ENCODE results near the gene GMEB1. TPM values are rescaled to one million over a fixed set of nuclear protein-coding genes. Genes with fewer than 3 reads are reported as not detected.
"Not testable (repeated sequence)": the region's sequence is repeated elsewhere in the genome, so short reads cannot be mapped to it uniquely, and the experiment has no call there.

The GMEB1 gene
- total and polyA plus RNA-seq, 5 donors = 2.9 to 7.7 (median 7.2) TPM

DNA sequence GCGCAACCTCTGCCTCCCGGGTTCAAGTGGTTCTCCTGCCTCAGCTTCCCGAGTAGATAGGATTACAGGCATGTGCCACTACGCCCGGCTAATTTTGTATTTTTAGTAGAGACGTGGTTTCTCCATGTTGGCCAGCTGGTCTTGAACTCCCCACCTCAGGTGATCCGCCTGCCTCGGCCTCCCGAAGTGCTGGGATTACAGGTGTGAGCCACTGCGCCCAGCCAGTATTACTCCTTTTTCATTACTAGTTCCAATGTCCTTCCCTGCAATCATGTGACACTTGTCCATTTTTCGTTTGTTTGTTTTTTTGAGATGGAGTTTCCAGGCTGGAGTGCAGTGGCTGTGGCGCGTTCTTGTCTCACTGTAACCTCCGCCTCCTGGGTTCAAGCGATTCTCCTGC lies 4.4 kb downstream of the GMEB1 start:
- H3K27ac ChIP-seq (ENCODE audit: low read length); H3K9me3 ChIP-seq (ENCODE audit: control insufficient read depth, low read length); DNase-seq; H3K27me3 ChIP-seq (ENCODE audit: control insufficient read depth, insufficient read depth); H3K4me3 ChIP-seq (ENCODE audit: low read length); intact Hi-C loops (cut with DNase I); ATAC-seq; H3K4me1 ChIP-seq (ENCODE audit: control insufficient read depth, insufficient read depth, low read length): not testable (repeated sequence)
- WGBS = 95% methylated on average over 15 of the region's 15 CpGs

DNA sequence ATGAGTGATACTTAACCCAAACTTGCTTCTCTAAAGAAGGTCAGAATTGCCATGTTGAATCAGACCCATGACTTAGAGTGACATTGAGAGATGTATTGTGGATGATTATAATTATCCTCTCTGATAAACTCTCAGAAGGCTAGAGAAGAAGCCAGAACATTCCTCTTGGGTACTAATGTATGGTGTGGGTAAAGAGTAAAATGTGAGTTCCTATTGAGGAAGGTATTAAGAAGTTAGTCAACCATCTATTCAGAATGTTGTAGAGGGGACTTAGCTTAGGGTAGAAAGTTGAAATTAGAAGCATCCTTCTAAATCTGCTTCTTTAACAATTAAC lies 7.3 kb downstream of the GMEB1 start:
- no peak overlapping the region for H3K4me3 ChIP-seq (ENCODE audit: low read length)
- H3K27ac ChIP-seq (ENCODE audit: low read length) = no peak overlapping the region
- intact Hi-C loops (cut with DNase I) = no loop called here

DNA sequence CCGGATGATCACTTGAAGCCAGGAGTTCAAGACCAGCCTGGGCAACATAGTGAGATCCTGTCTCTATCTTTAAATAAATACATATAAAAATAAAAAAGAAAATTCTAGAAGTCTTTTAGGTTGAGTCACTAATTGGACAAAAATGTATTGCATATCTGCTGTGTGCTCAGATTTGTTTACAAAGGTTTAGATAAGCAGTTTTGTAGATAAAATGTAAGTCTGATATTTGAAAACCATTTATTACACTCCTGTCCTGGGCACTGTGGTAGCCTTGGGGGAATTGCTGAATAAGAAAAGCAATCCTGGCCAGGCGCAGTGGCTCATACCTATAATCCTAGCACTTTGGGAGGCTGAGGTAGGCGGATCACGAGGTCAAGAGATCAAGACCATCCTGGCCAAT lies 11.6 kb downstream of the GMEB1 start:
- Histone ChIP-seq H3K4me3 (ENCODE audit: low read length) (no peak overlapping the region), H3K9me3 (ENCODE audit: control insufficient read depth, low read length) (no peaks in the 10 kb centered on the region), H3K4me1 (ENCODE audit: control insufficient read depth, insufficient read depth, low read length) (no peaks in the 10 kb centered on the region), H3K27ac (ENCODE audit: low read length) (no peak overlapping the region), H3K27me3 (ENCODE audit: control insufficient read depth, insufficient read depth) (no peaks in the 10 kb centered on the region)
- DNase-seq (no peak), ATAC-seq (no peak)
- intact Hi-C loops (cut with DNase I) = no loop called here
- WGBS = 96% methylated on average over 4 of the region's 4 CpGs

More for the DNA sequence above, 7.3 kb downstream of the GMEB1 start:
- Histone ChIP-seq H3K9me3 (ENCODE audit: control insufficient read depth, low read length) (no peaks in the 10 kb centered on the region), H3K4me1 (ENCODE audit: control insufficient read depth, insufficient read depth, low read length) (no peaks in the 10 kb centered on the region), H3K27me3 (ENCODE audit: control insufficient read depth, insufficient read depth) (no peaks in the 10 kb centered on the region)
- DNase-seq (no peak), ATAC-seq (no peak)

DNA sequence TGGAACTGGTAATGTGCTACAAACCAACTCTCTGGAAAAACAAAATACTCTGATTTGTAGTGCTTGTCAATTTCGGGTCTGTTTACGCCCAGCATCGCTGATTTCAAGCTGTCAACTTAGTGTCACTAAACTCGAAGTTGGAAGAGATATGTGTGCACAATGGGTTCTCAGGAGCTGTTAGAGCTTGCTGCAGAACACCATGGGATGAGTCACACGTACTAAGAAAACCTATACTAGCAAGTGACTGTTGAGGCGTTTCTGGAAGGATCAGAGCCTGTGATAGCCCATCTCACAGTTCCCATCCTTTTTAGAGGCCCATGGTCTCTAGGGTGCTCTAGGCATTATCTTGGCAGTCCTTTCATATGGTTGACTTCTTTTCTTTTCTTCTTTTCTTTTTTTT lies 14.3 kb downstream of the GMEB1 start:
- ATAC-seq = no peak
- Histone ChIP-seq H3K4me1 (ENCODE audit: control insufficient read depth, insufficient read depth, low read length) (no peaks in the 10 kb centered on the region), H3K27ac (ENCODE audit: low read length) (no peak overlapping the region), H3K4me3 (ENCODE audit: low read length) (no peak overlapping the region), H3K27me3 (ENCODE audit: control insufficient read depth, insufficient read depth) (no peaks in the 10 kb centered on the region), H3K9me3 (ENCODE audit: control insufficient read depth, low read length) (no peaks in the 10 kb centered on the region)
- intact Hi-C loops (cut with DNase I) = no loop called here
- 89% methylated on average over 6 of the region's 6 CpGs for WGBS
- no peak for DNase-seq

DNA sequence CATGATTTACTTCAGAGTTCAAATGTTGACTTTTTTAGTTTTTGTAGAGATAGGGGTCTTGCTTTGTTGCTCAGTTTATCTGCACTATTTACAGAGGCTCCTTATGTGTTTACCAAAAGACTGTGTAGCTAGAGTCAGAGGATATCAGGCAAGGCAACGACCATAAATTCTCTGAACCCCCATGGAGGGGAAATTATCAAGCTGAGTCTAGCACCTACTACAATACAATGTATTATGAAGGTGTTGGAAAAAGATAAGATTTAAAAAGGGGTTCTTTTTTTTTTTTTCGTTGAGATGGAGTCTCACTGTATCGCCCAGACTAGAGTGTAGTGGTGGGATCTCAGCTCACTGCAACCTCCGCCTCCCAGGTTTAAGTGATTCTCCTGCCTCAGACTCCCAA lies 16.4 kb downstream of the GMEB1 start:
- intact Hi-C loops (cut with DNase I) = no loop called here
- no peaks in the 10 kb centered on the region for H3K4me1 ChIP-seq (ENCODE audit: control insufficient read depth, insufficient read depth, low read length)
- H3K4me3 ChIP-seq (ENCODE audit: low read length) = no peak overlapping the region
- no peak for DNase-seq
- H3K27me3 ChIP-seq (ENCODE audit: control insufficient read depth, insufficient read depth) = no peaks in the 10 kb centered on the region
- WGBS = 81% methylated on average over 4 of the region's 4 CpGs
- H3K9me3 ChIP-seq (ENCODE audit: control insufficient read depth, low read length) = no peaks in the 10 kb centered on the region
- ATAC-seq = no peak
- no peak overlapping the region for H3K27ac ChIP-seq (ENCODE audit: low read length)

DNA sequence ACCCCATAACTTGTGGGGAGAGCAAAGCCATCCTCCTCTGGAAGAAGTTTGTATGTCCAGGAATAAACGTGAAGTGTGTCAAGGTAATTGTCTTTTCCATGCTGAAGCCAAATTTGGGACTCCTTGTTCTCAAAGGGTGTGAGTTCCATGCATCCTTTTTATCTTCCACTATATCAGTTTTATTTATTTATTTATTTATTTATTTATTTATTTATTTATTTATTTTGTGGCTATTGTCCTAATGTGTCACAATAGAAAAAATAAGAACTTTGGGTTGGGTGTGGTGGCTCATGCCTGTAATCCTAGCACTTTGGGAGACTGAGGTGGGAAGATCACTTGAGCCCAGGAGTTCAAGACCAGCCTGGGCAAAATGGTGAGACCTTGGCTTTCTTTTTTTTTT lies 23.0 kb downstream of the GMEB1 start:
- H3K27me3 ChIP-seq (ENCODE audit: control insufficient read depth, insufficient read depth); H3K27ac ChIP-seq (ENCODE audit: low read length); ATAC-seq; H3K4me3 ChIP-seq (ENCODE audit: low read length); H3K4me1 ChIP-seq (ENCODE audit: control insufficient read depth, insufficient read depth, low read length); H3K9me3 ChIP-seq (ENCODE audit: control insufficient read depth, low read length); DNase-seq; intact Hi-C loops (cut with DNase I): not testable (repeated sequence)
- 86% methylated on average over 1 of the region's 1 CpG for WGBS

DNA sequence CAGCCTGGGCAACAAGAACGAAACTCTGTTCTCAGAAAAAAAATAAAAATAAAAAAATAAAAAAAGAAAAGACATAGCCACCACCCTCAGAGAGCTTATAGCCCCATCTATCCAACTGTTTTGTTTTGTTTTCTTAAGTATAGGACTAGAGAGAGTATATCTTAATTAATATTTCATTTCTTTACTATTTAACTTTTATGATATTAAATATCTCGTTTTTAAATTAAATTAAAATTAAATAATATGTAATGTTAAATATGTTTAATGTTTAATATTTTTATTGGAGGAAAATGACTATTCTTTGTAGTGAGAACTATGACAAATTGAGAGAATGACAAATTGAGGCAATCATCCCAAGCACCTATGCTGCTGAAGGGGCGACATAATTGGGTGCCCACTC lies 35.0 kb downstream of the GMEB1 start:
- Histone ChIP-seq H3K4me3 (ENCODE audit: low read length) (no peak overlapping the region), H3K4me1 (ENCODE audit: control insufficient read depth, insufficient read depth, low read length) (no peaks in the 10 kb centered on the region), H3K9me3 (ENCODE audit: control insufficient read depth, low read length) (no peaks in the 10 kb centered on the region), H3K27me3 (ENCODE audit: control insufficient read depth, insufficient read depth) (no peaks in the 10 kb centered on the region), H3K27ac (ENCODE audit: low read length) (no peak overlapping the region)
- DNase-seq (no peak), ATAC-seq (no peak)
- 92% methylated on average over 3 of the region's 3 CpGs for WGBS
- intact Hi-C loops (cut with DNase I) = no loop called here

DNA sequence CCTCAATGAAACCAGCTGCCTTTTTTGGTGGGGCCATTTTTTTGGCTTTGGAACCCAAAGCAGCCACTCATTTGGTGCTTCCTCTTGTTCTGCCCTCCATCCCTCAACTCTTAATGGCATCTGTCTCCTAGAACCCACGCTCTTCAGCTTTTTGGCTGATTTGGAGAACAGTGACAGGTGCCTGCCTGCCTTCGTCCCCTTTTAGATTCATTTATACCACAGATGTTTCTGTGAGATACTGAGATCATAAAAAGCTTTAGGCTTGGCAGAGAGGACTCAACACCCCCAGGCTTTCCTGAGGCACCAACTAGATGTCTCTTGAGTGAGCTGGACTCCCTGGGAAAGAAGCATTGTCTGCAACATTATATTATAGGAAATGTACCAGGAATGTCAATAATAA lies 47.8 kb downstream of the GMEB1 start:
- intact Hi-C loops (cut with DNase I) = no loop called here
- Histone ChIP-seq H3K4me3 (ENCODE audit: low read length) (no peak overlapping the region), H3K27ac (ENCODE audit: low read length) (no peak overlapping the region), H3K4me1 (ENCODE audit: control insufficient read depth, insufficient read depth, low read length) (no peaks in the 10 kb centered on the region), H3K27me3 (ENCODE audit: control insufficient read depth, insufficient read depth) (no peaks in the 10 kb centered on the region), H3K9me3 (ENCODE audit: control insufficient read depth, low read length) (no peaks in the 10 kb centered on the region)
- no peak for ATAC-seq
- DNase-seq = no peak
- WGBS = 96% methylated on average over 2 of the region's 2 CpGs

DNA sequence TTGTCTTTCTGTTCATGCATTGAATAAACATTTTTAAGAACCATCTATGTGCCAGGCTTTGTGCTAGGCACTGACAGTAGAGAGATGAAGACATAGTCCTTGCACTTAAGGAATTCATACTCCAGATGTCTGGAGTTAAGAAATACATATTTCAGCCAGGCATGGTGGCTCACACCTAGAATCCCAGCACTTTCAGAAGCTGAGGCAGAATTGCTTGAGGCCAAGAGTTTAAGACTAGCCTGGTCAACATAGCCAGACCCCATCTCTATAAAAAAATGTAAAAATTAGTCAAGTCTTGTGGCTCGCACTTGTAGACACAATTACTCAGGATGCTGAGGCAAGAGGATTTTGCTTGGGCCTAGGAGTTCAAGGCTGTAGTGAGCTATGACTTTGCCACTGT lies 49.6 kb downstream of the GMEB1 start:
- WGBS = 98% methylated on average over 1 of the region's 1 CpG
- no peak for ATAC-seq
- intact Hi-C loops (cut with DNase I) = no loop called here
- no peaks in the 10 kb centered on the region for H3K4me1 ChIP-seq (ENCODE audit: control insufficient read depth, insufficient read depth, low read length)
- H3K27me3 ChIP-seq (ENCODE audit: control insufficient read depth, insufficient read depth) = no peaks in the 10 kb centered on the region
- DNase-seq = no peak
- no peak overlapping the region for H3K27ac ChIP-seq (ENCODE audit: low read length)
- no peaks in the 10 kb centered on the region for H3K9me3 ChIP-seq (ENCODE audit: control insufficient read depth, low read length)
- no peak overlapping the region for H3K4me3 ChIP-seq (ENCODE audit: low read length)

DNA sequence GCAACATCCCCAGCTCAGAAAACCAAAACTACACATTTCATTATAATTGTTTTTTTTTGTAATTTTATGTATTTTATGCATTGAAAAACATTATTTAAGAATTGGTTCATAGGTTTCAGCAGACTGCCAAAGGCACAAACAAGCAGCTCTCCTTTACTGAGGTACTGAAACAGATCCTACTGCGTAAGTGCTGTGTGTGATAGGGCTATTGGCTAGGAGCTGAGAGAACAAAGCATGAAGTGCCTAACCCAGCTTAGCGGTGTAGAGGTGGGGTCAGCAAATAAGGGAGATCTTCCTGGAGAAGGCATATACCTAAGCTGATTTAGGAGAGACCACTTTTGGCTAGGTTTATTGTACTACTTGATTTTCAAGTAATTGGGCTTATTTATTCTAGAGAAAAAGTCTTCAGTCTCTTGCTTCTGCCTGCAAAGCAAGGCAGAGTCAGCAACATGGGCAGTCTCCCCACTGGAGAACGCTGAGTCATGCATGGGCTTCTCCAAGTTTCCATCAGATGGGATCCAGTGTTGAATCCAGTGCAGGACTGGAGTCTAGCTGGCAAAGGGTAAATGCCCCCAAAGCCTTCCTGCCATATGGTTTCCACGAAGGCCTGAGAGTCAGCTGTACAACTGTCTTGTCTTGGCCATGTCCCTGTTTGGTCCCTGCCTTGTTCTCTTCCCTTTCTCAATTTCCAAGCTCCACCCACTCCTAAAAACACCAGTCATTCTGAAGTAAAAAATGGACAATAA lies 50.2 kb downstream of the GMEB1 start:
- H3K4me3 ChIP-seq (ENCODE audit: low read length) = no peak overlapping the region
- H3K27ac ChIP-seq (ENCODE audit: low read length) = no peak overlapping the region
- no peaks in the 10 kb centered on the region for H3K4me1 ChIP-seq (ENCODE audit: control insufficient read depth, insufficient read depth, low read length)
- intact Hi-C loops (cut with DNase I) = no loop called here
- ATAC-seq (peak in 1 of 2 donors; percentile 44), DNase-seq (no peak)
- WGBS = 77% methylated on average over 4 of the region's 4 CpGs
- no peaks in the 10 kb centered on the region for H3K9me3 ChIP-seq (ENCODE audit: control insufficient read depth, low read length)
- no peaks in the 10 kb centered on the region for H3K27me3 ChIP-seq (ENCODE audit: control insufficient read depth, insufficient read depth)

DNA sequence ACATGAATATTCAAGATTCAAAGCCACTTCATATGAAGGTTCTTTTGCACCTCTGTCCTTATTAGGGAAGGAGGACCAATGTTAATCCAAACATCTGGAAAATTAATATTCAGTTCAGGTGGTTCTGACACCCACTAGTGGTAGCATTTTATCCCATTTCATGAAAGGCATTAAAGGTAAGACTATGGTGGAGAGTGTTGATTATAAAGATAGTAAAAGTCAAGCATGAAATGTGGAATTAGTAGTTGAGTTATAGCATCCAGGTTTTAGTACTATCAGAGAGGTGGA lies 50.7 kb downstream of the GMEB1 start:
- DNase-seq (no peak), ATAC-seq (no peak)
- no peaks in the 10 kb centered on the region for H3K9me3 ChIP-seq (ENCODE audit: control insufficient read depth, low read length)
- no peaks in the 10 kb centered on the region for H3K27me3 ChIP-seq (ENCODE audit: control insufficient read depth, insufficient read depth)
- H3K4me1 ChIP-seq (ENCODE audit: control insufficient read depth, insufficient read depth, low read length) = no peaks in the 10 kb centered on the region
- intact Hi-C loops (cut with DNase I) = no loop called here
- no peak overlapping the region for H3K27ac ChIP-seq (ENCODE audit: low read length)
- H3K4me3 ChIP-seq (ENCODE audit: low read length) = no peak overlapping the region

DNA sequence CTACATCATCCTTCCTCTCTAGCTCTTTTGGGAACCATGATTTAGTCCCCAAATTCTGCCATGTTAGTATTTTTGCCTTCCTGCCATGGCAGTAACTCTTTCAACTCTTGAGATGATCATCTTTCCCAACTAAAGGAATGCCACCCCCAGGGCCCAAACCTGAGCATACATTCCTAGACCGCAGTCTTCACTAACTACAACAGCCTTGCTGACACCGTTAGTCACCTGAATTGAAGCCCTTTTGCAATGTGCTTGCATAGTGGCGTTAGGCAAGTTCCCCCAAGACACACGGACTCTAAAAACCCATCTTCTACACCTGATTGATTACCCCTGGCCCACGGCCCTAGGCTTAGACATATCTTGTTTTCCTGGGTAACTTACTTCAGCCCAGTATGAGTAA lies 51.8 kb downstream of the GMEB1 start:
- no peaks in the 10 kb centered on the region for H3K9me3 ChIP-seq (ENCODE audit: control insufficient read depth, low read length)
- intact Hi-C loops (cut with DNase I) = no loop called here
- H3K27me3 ChIP-seq (ENCODE audit: control insufficient read depth, insufficient read depth) = no peaks in the 10 kb centered on the region
- no peaks in the 10 kb centered on the region for H3K4me1 ChIP-seq (ENCODE audit: control insufficient read depth, insufficient read depth, low read length)
- DNase-seq = no peak
- no peak overlapping the region for H3K4me3 ChIP-seq (ENCODE audit: low read length)
- 82% methylated on average over 5 of the region's 5 CpGs for WGBS
- ATAC-seq = no peak
- H3K27ac ChIP-seq (ENCODE audit: low read length) = no peak overlapping the region
